NT2/D1 (cell line): ENCODE measurements around the gene GDPD2.

ENCODE experiments used
- SUZ12 ChIP-seq: IDR thresholded peaks from 2 replicates; pipeline ENCODE4 v1.6.1; 2011; ENCODE audit not compliant: insufficient read length, insufficient read depth; ENCODE audit errors: extremely low read depth
- YY1 ChIP-seq: IDR thresholded peaks from 2 replicates; pipeline ENCODE4 v1.6.1; 2011; ENCODE audit not compliant: insufficient read length, insufficient read depth
- ZNF274 ChIP-seq: IDR thresholded peaks from 2 replicates; pipeline ENCODE4 v1.6.1; 2011; ENCODE audit warnings: mild to moderate bottlenecking, low read depth, low read length

- TF ChIP-seq SUZ12: no peak
- TF ChIP-seq YY1: no peak
- no peak for TF ChIP-seq ZNF274
These were observed 20.4 kb upstream of the GDPD2 start for GRCh38 chrX:70402721-70403120.
